Measurements from ENCODE around the gene EFEMP1.
A peak's percentile ranks its signal among the peaks of the same experiment; 100 is the strongest.

Gene EFEMP1

DNA sequence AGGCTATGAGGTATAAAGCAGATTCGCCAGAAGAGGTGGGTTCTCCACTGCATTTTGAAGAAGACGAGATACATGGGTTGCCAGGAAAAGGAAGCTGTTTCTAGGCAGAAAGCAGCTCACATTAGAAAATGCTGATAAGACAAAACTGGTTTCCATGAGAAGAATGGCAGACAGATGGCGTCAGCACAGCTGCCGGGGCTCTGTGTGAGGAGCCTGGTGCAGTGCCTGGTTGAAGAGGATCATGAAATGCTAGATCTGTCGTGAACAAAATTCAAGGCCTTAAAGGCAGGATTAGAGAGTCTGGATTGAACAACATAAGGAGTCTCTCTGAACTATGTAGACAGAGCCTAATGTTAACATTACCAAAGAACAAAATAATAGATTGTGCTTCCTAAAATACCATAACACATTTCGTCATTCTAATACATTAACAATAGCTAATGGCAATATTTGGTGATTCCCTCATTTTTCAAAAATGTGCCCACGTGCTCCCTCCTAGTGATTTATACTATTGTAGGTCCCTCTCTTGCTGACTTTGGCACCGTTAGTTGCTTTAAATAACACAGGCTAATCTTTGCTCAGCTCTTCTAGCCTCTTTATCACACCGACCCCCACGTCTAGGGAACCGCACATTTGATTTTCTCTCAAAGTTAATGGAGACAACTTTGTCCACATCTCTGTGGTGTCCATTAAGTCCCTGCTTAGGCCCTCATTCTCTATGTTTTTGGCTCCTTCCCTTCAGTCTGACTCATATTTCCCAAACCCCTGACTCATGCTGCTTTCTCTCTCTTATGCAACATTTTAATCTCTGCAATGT lies 38.2 kb downstream of the EFEMP1 start:
- H3K4me3 ChIP-seq (replicated peaks in 1 of 2; ENCODE audit: low read depth in 2 of 2, low read length in 2 of 2) = no peak overlapping the region
- DNase-seq (ENCODE audit: low read depth in 2 of 2) = peak; percentile 96 to 98
- TF ChIP-seq, protein P1, sequence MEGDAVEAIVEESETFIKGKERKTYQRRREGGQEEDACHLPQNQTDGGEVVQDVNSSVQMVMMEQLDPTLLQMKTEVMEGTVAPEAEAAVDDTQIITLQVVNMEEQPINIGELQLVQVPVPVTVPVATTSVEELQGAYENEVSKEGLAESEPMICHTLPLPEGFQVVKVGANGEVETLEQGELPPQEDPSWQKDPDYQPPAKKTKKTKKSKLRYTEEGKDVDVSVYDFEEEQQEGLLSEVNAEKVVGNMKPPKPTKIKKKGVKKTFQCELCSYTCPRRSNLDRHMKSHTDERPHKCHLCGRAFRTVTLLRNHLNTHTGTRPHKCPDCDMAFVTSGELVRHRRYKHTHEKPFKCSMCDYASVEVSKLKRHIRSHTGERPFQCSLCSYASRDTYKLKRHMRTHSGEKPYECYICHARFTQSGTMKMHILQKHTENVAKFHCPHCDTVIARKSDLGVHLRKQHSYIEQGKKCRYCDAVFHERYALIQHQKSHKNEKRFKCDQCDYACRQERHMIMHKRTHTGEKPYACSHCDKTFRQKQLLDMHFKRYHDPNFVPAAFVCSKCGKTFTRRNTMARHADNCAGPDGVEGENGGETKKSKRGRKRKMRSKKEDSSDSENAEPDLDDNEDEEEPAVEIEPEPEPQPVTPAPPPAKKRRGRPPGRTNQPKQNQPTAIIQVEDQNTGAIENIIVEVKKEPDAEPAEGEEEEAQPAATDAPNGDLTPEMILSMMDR (IDR thresholded peaks at IDR 0.05; ENCODE audit: low read depth, low read length) = no peak

DNA sequence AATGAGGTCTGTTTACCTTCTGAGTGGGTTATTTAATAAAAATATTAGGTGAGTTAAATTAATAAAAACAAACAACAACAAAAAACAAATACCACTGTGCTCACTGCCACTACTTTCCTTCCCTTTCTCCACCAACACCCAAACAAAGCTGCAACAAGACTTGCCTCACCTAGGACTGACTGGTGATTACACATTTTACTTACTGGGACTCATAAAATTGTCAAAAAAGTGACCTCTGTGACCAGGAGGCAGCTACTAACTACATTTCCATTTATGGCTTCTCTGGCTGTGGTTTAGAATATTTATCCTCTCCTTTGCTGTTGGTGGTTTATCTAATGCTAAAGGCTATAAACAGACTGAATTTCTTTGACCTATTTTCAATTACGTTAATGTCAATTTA lies 39.8 kb downstream of the EFEMP1 start:
- TF ChIP-seq, protein P1 (IDR thresholded peaks at IDR 0.05; ENCODE audit: low read depth, low read length) = no peak
- no peak overlapping the region for H3K4me3 ChIP-seq (replicated peaks in 1 of 2; ENCODE audit: low read depth in 2 of 2, low read length in 2 of 2)
- DNase-seq (ENCODE audit: low read depth in 2 of 2) = no peak

DNA sequence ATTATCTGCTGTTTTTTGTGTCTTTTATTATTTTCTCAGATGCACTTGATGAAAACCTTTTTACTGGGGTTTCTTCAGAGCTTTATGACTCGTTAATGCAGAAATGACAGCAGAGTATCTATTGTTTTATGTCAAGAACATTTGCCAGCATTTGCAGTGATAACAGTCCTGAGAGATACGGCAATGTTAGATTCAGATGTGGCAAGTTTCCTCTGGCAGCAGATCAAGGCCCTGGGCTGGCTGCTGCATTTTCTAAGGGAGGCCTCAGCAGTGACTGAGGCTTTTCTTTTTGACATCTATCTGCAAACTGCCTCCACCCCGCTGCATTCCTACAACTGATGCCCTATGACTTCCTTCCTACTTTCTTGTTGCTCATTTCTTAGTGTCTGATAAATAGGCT lies 40.2 kb downstream of the EFEMP1 start:
- TF ChIP-seq, protein P1 (IDR thresholded peaks at IDR 0.05; ENCODE audit: low read depth, low read length) = no peak
- DNase-seq (ENCODE audit: low read depth in 2 of 2) = peak; percentile 66 to 83
- H3K4me3 ChIP-seq (replicated peaks in 1 of 2; ENCODE audit: low read depth in 2 of 2, low read length in 2 of 2) = no peak overlapping the region

DNA sequence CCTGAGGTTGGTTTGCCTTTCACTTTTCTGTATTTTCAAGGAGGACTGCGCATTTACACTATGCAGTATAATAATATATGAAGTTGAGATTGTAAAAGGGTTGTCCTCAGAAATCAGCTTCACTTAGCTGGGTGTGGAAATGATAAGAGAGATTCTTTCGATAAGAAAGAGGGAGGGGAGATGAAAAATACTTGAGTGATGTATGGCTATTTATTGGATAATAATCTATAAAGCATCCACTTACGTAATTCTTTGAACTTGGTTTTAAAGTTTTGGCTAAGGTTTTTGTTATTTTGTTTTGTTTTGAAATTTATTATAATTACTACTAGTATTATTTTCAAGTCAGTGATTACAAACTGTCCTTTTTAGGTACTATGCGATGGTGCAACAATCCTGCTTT lies 40.6 kb downstream of the EFEMP1 start:
- H3K4me3 ChIP-seq (replicated peaks in 1 of 2; ENCODE audit: low read depth in 2 of 2, low read length in 2 of 2) = no peak overlapping the region
- DNase-seq (ENCODE audit: low read depth in 2 of 2) = no peak
- TF ChIP-seq, protein P1 (IDR thresholded peaks at IDR 0.05; ENCODE audit: low read depth, low read length) = no peak

DNA sequence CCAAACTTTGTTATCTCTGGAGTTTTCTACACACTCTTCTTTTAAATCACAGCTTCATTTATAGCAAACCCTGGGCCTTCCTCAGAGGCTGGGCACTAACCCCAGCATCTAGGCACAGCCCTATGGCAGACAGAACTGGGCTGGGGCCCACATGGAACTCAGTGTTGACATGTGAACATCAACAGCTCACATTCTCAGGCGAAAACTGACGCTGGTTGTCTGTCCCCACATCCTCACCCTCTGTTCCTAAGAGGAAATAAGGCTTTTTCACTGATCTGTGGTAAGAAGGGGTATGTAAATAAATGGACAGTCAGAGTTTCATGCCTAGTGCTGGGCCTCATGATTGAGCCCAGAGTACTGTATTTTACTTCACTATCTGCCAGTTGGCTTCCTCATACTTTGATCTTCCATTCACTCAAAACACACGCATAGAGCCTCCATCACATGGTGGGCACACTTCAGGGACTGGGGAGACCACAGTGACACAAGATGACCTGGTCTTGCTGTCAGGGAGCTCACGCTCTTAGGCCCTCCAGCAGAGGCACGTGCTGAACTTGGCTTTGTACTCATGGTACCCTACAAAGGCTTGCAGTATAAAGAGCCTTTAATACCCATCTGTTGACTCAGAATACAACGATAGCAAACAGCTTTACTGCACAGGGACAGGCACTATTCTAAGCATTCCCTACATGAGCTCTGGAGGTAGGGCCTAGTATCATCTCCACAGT lies 43.0 kb downstream of the EFEMP1 start:
- TF ChIP-seq, protein P1 (IDR thresholded peaks at IDR 0.05; ENCODE audit: low read depth, low read length) = no peak
- peak; percentile 45 to 86 for DNase-seq (ENCODE audit: low read depth in 2 of 2)
- H3K4me3 ChIP-seq (replicated peaks in 1 of 2; ENCODE audit: low read depth in 2 of 2, low read length in 2 of 2) = no peak overlapping the region

DNA sequence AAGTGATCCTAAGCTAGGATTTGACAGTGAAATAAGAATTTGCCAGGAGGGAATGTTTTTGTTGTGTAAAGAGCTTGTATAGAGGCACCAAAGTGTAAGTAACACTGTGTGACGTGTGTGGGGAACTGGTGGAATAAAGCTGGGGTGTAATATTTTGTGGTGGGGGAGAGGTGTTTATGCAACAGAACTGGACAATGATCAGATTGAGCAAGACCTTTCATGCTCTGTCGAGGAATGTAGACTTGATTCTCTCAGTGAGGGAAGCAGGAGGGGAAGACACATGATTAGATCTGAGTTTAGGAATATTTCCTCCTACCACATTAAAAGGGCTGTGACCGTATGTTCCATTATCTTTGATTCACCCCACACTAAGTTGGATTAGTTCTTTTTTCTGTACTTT lies 43.6 kb downstream of the EFEMP1 start:
- TF ChIP-seq, protein P1 (IDR thresholded peaks at IDR 0.05; ENCODE audit: low read depth, low read length) = no peak
- H3K4me3 ChIP-seq (replicated peaks in 1 of 2; ENCODE audit: low read depth in 2 of 2, low read length in 2 of 2) = no peak overlapping the region
- peak; percentile 87 to 89 for DNase-seq (ENCODE audit: low read depth in 2 of 2)
